Transverse colon (tissue), 4 donors: ENCODE measurements around the gene HIRIP3. TPM values are rescaled to one million over a fixed set of nuclear protein-coding genes. Genes with fewer than 3 reads are reported as not detected.

Source experiments
- DNase-seq: peaks from one replicate; pipeline ENCODE4 v3.0.0-alpha.2; 2019
- H3K27ac ChIP-seq, 4 donors: fragments of 200-600 bp; sonication (generic); 2 replicates each; pipeline ENCODE4 v1.5.1; 2016 to 2018; ENCODE audit warnings: inconsistent platforms in 4 of 4
- H3K27me3 ChIP-seq: fragments of 200-600 bp; sonication (generic); 2 replicates; pipeline ENCODE4 v1.5.1; 2017; ENCODE audit warnings: inconsistent platforms
- H3K36me3 ChIP-seq, 4 donors: fragments of 200-600 bp; sonication (generic); 2 replicates each; pipeline ENCODE4 v1.5.1; 2017 to 2019; ENCODE audit warnings: inconsistent platforms in 4 of 4
- H3K4me1 ChIP-seq, 4 donors: fragments of 200-600 bp; sonication (generic); 2 replicates each; pipeline ENCODE4 v1.5.1; 2017 to 2020; ENCODE audit warnings: inconsistent platforms in 4 of 4
- H3K4me3 ChIP-seq, 4 donors: fragments of 200-600 bp; sonication (generic); 1 replicate in 1 of 4; 2 replicates in 3 of 4; pipeline versions ENCODE4 v1.5.1 to v1.6.1; 2017 to 2019; ENCODE audit warnings: inconsistent platforms in 4 of 4
- H3K9me3 ChIP-seq, 2 donors: fragments of 200-600 bp; sonication (generic); 2 replicates each; pipeline ENCODE4 v1.5.1; 2017 to 2019; ENCODE audit warnings: inconsistent platforms in 2 of 2
- EP300 ChIP-seq: sonication (generic); formaldehyde crosslinking; IDR thresholded peaks from one replicate; pipeline ENCODE4 v1.6.1; 2017; ENCODE audit warnings: antibody characterized with exemption, low read depth
- POLR2A ChIP-seq: fragments of 450-650 bp; IDR thresholded peaks from one replicate; pipeline ENCODE4 v1.6.1; 2016; ENCODE audit warnings: antibody characterized with exemption, mild to moderate bottlenecking, moderate library complexity
- POLR2AphosphoS5 ChIP-seq, 3 donors: sonication (generic); formaldehyde crosslinking; IDR thresholded peaks; one replicate each; pipeline ENCODE4 v1.6.1; 2016; ENCODE audit warnings: antibody characterized with exemption in 3 of 3
- WGBS, 2 donors: methylation state at CpG; one replicate each; pipeline ENCODE4 v1.1.5; 2018; ENCODE audit warnings: low coverage in 1 of 2; 5-methylcytosine and 5-hydroxymethylcytosine counted together
- in situ Hi-C, 4 donors: fragments of 200-750 bp; cut with MboI; loops; one replicate each; pipeline versions ENCODE4 v1.15.0 to v1.15.1; 2017; ENCODE audit warnings: low sequenced_read_pairs in 3 of 4, low pct_ligation_motif_present in 1 of 4, low pct_unique_long_range_greater_than_20kb in 1 of 4
- intact Hi-C: fragments of 100-400 bp; cut with DNase I; formaldehyde crosslinking; loops from one replicate; pipeline ENCODE4 v1.15.1; 2023; ENCODE audit warnings: low total_unique reads
- total RNA-seq, 4 donors: library from RNA; depleted of rRNA; stranded (reverse); fragments of >200 nt; gene quantifications; one replicate each; pipeline ENCODE4 v1.1.0, GENCODE V29; 2016
- TF ChIP-seq, protein P1 (sequence below), 5 experiments: fragments of 200-600 bp in 3 of 5; fragments of 450-650 bp in 2 of 5; sonication (generic) in 3 of 5; IDR thresholded peaks; 1 replicate in 2 of 5; 2 replicates in 3 of 5; pipeline ENCODE4 v1.5.1; 2016 to 2017; ENCODE audit warnings: antibody characterized with exemption in 5 of 5, inconsistent platforms in 3 of 5, mild to moderate bottlenecking in 2 of 5, moderate library complexity in 1 of 5

HIRIP3 gene
- total RNA-seq, 4 donors from 2014 or later: 1.8 to 11.7 (median 8.8) TPM

DNA sequence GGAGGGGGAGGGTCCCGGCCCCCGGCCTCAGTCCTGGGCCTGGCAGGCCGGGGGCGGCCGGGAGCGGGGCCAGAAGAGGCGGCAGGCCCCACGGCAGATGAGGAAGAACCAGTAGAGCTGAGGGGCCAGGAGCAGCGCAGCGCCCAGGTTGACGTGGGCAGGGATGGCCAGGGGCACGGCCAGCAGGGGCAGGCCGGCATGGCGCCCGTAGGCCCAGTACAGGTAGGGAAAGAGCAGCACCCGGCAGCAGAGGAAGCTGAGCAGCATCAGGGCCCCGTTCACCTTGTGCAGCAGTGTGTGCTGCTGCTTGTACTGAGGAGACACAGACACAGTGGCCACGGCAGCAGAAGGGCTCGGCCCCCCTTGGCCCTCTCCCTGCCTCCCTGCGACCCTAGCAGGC, 29.7 kb upstream of the HIRIP3 start:
- Histone ChIP-seq H3K9me3 (no peaks in the 10 kb centered on the region), H3K27me3 (peaks cover 53% of the 10 kb centered on the region), H3K4me1 (peaks cover 0 to 10% (median 4%) of the 10 kb centered on the region in 4 donors), H3K4me3 (no peak overlapping the region), H3K36me3 (no peaks in the 10 kb centered on the region), H3K27ac (no peak overlapping the region)
- TF ChIP-seq EP300: no peak
- no peak for TF ChIP-seq POLR2A
- TF ChIP-seq POLR2AphosphoS5 (IDR thresholded peaks at IDR 0.05): no peak
- TF ChIP-seq, protein P1, sequence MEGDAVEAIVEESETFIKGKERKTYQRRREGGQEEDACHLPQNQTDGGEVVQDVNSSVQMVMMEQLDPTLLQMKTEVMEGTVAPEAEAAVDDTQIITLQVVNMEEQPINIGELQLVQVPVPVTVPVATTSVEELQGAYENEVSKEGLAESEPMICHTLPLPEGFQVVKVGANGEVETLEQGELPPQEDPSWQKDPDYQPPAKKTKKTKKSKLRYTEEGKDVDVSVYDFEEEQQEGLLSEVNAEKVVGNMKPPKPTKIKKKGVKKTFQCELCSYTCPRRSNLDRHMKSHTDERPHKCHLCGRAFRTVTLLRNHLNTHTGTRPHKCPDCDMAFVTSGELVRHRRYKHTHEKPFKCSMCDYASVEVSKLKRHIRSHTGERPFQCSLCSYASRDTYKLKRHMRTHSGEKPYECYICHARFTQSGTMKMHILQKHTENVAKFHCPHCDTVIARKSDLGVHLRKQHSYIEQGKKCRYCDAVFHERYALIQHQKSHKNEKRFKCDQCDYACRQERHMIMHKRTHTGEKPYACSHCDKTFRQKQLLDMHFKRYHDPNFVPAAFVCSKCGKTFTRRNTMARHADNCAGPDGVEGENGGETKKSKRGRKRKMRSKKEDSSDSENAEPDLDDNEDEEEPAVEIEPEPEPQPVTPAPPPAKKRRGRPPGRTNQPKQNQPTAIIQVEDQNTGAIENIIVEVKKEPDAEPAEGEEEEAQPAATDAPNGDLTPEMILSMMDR (IDR thresholded peaks at IDR 0.05): no peak
- intact Hi-C loops: no loop called here
- DNase-seq: no peak
- in situ Hi-C loops: loop anchor here in 3 of 4 donors (10.0 to 25.0 kb wide), 2 partner anchors 138 to 330 kb away; partner anchors contain the start of gene SEZ6L2 (in 1 of the 3)
- WGBS, 2 donors: 68% methylated on average over 20 of the region's 20 CpGs; no CpG with 5 or more reads in 1 of the 2 donors

DNA sequence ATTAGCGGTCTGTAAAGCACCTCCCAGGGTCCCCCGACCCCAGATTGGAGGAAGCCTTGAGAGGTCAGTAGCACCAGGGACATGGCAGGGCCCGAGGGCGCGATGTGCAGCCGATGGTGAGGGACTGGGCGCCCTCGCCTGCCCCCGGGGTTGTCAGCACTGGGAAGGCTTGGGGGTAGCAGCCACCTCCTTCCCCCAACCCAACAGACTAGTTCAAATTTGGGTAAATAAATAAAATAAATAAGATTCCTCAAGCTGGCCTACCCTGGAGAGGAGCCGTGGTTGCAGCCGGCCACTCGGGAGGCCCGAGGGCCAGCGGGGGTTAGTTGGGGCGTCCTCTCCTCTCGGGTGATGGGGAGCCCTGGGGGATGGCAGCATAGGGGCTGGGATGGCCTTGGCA, 29.0 kb upstream of the HIRIP3 start:
- TF ChIP-seq, protein P1 (IDR thresholded peaks at IDR 0.05): no peak
- TF ChIP-seq POLR2A: no peak
- no peak for TF ChIP-seq POLR2AphosphoS5 (IDR thresholded peaks at IDR 0.05)
- TF ChIP-seq EP300: no peak
- Histone ChIP-seq H3K27me3 (peaks cover 46% of the 10 kb centered on the region), H3K9me3 (no peaks in the 10 kb centered on the region), H3K27ac (no peak overlapping the region), H3K36me3 (no peaks in the 10 kb centered on the region), H3K4me3 (no peak overlapping the region), H3K4me1 (peaks cover 0 to 10% (median 4%) of the 10 kb centered on the region in 4 donors)
- in situ Hi-C loops: loop anchor here (10.0 to 25.0 kb wide), 3 partner anchors 162 to 337 kb away; partner anchors contain the start of genes CDIPT (in 2 of the 4) and QPRT (in 1 of the 4)
- WGBS, 2 donors: 68% methylated on average over 16 of the region's 16 CpGs; no CpG with 5 or more reads in 1 of the 2 donors
- intact Hi-C loops: loop anchor here (5.0 kb wide), 1 partner anchor 327 kb away; no protein-coding TSS in a partner anchor
- DNase-seq: no peak

DNA sequence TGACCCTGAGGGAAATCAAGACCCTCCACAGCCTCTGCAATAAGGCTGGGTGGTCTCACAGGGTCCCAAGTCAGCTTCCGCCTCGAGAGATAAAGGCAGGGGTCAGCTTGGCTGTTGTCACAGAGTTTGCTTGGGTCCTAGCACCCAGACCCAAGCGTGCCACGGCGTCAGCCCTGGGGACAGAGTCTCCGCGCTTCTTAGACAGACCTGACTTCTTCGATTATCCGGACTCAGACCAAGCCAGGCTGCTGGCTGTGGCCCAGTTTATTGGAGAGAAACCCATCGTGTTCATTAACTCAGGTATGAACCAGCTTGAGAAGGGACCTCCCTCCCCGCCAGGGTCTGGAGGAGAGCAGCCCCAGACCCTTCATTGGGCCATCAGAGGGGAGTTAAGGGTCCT, 28.2 kb upstream of the HIRIP3 start:
- intact Hi-C loops (loop anchor here (5.0 kb wide), 1 partner anchor 326 kb away; no protein-coding TSS in a partner anchor), in situ Hi-C loops (loop anchor here (10.0 to 25.0 kb wide), 3 partner anchors 161 to 336 kb away; partner anchors contain the start of genes CDIPT (in 2 of the 4) and QPRT (in 1 of the 4))
- 79% methylated on average over 11 of the region's 11 CpGs; no CpG with 5 or more reads in 1 of the 2 donors for WGBS, 2 donors

DNA sequence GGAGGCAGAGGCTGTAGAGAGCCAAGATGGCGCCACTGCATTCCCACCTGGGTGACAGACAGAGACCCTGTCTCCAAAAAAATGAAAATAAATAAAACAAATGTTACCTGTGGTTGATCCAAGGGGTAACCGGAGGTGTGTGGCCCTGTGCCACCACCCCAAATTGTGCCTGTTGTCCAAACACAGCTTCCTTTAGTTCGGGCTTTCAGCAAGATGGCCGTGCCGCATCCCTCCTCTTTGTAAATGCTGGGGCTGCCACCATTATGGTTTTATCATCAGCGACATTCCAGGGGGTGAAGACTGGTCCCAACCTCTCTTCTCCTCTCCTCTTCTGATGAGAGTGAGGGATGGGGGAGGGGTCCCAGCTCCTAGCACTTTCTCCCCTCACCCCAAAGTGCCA, 27.5 kb upstream of the HIRIP3 start, which contains the start of gene C16orf92:
TSS of gene C16orf92 (plus strand) at position 312 of the 400 bp plus-strand sequence. CDS start 143 bp downstream, outside the sequence.
- intact Hi-C loops (loop anchor here (5.0 kb wide), 1 partner anchor 326 kb away; no protein-coding TSS in a partner anchor), in situ Hi-C loops (loop anchor here (10.0 to 25.0 kb wide), 3 partner anchors 161 to 336 kb away; partner anchors contain the start of genes CDIPT (in 2 of the 4) and QPRT (in 1 of the 4))
- Histone ChIP-seq H3K4me1 (peaks cover 0 to 10% (median 4%) of the 10 kb centered on the region in 4 donors), H3K9me3 (no peaks in the 10 kb centered on the region), H3K27me3 (peaks cover 31% of the 10 kb centered on the region), H3K4me3 (no peak within 1 kb of the TSS), H3K27ac (no peak within 1 kb of the TSS), H3K36me3 (no peaks in the 10 kb centered on the region)
- no peak for DNase-seq
- TF ChIP-seq POLR2AphosphoS5 (IDR thresholded peaks at IDR 0.05): no peak
- TF ChIP-seq, protein P1 (IDR thresholded peaks at IDR 0.05): no peak
- no peak for TF ChIP-seq EP300
- TF ChIP-seq POLR2A: no peak
- 77 to 79% methylated on average over 6 of the region's 6 CpGs for WGBS, 2 donors

More for the DNA sequence above, 28.2 kb upstream of the HIRIP3 start:
- Histone ChIP-seq H3K9me3 (no peaks in the 10 kb centered on the region), H3K27me3 (peaks cover 38% of the 10 kb centered on the region), H3K36me3 (no peaks in the 10 kb centered on the region), H3K4me3 (no peak overlapping the region), H3K4me1 (peaks cover 0 to 10% (median 4%) of the 10 kb centered on the region in 4 donors), H3K27ac (no peak overlapping the region)
- DNase-seq: no peak
- no peak for TF ChIP-seq POLR2A
- TF ChIP-seq, protein P1 (IDR thresholded peaks at IDR 0.05): no peak
